Epithelial cell of proximal tubule (primary cell): Measurements from ENCODE around the gene APPBP2. TPM values are rescaled to one million over a fixed set of nuclear protein-coding genes. Genes with fewer than 3 reads are reported as not detected.

Experiments
- DNase-seq: peaks from one replicate; pipeline ENCODE4 v3.0.0-alpha.2; 2011; ENCODE audit warnings: low read depth
- H3K4me3 ChIP-seq: 2 replicates; pipeline ENCODE4 v1.5.1; 2011; ENCODE audit warnings: low read depth, mild to moderate bottlenecking, low read length
- total RNA-seq: library from RNA; depleted of rRNA; stranded (reverse); fragments of >200 nt; gene quantifications from 2 replicates; pipeline ENCODE4 v1.2.3, GENCODE V29; 2015
- TF ChIP-seq, protein P1 (sequence below): conservative IDR thresholded peaks from 2 replicates; pipeline ENCODE4 v1.5.1; 2012; ENCODE audit warnings: low read depth, mild to moderate bottlenecking, low read length

APPBP2 gene
- total RNA-seq, 1 donor from 2014 or later, result 16.5 TPM

DNA sequence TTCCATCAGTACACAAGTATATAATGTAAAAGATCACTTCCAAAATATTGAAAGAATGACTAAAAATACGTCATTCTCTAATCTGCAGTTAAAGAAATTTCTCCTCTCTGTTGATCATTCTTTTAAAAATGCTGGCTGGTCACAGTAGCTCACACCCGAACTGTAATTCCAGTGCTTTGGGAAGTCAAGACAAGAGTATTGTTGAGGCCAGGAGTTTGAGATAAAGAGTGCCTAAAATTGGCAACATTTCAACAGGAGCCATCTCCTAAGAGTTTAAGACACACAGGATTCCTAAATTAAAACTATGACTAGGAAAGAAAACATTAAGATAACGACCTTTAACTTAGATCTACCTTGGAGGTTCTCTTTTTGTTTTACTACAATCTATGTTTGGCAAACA lies 129.6 kb downstream of the APPBP2 start:
- no peak overlapping the region for H3K4me3 ChIP-seq
- TF ChIP-seq, protein P1, sequence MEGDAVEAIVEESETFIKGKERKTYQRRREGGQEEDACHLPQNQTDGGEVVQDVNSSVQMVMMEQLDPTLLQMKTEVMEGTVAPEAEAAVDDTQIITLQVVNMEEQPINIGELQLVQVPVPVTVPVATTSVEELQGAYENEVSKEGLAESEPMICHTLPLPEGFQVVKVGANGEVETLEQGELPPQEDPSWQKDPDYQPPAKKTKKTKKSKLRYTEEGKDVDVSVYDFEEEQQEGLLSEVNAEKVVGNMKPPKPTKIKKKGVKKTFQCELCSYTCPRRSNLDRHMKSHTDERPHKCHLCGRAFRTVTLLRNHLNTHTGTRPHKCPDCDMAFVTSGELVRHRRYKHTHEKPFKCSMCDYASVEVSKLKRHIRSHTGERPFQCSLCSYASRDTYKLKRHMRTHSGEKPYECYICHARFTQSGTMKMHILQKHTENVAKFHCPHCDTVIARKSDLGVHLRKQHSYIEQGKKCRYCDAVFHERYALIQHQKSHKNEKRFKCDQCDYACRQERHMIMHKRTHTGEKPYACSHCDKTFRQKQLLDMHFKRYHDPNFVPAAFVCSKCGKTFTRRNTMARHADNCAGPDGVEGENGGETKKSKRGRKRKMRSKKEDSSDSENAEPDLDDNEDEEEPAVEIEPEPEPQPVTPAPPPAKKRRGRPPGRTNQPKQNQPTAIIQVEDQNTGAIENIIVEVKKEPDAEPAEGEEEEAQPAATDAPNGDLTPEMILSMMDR, result no peak
- no peak for DNase-seq

DNA sequence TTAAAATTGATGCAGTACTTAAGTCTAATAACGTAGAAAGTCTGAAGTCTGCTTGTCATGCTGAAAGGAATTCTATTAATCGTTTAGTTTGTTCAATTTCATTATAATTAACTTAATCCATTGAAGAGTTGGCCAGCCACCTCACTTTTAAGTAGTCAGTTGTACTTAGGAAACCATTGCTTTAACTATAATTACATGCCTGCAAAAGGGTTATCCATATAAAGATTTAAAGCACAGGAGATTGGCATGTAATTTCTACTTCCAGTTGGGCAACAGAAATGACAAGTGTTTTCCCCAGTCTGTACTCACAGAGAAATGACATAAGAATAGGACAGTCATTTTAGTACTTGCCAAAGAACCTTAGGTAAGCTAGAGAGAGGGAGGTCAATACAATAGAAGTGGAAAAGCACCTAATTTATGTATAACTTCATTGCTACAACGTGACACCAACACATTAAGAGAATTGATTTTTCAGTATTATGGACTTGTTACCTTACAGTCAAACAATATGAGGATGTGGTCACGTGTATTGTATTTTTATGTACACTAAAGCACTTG lies 130.5 kb downstream of the APPBP2 start:
- H3K4me3 ChIP-seq, result no peak overlapping the region
- TF ChIP-seq, protein P1, result no peak
- no peak for DNase-seq

DNA sequence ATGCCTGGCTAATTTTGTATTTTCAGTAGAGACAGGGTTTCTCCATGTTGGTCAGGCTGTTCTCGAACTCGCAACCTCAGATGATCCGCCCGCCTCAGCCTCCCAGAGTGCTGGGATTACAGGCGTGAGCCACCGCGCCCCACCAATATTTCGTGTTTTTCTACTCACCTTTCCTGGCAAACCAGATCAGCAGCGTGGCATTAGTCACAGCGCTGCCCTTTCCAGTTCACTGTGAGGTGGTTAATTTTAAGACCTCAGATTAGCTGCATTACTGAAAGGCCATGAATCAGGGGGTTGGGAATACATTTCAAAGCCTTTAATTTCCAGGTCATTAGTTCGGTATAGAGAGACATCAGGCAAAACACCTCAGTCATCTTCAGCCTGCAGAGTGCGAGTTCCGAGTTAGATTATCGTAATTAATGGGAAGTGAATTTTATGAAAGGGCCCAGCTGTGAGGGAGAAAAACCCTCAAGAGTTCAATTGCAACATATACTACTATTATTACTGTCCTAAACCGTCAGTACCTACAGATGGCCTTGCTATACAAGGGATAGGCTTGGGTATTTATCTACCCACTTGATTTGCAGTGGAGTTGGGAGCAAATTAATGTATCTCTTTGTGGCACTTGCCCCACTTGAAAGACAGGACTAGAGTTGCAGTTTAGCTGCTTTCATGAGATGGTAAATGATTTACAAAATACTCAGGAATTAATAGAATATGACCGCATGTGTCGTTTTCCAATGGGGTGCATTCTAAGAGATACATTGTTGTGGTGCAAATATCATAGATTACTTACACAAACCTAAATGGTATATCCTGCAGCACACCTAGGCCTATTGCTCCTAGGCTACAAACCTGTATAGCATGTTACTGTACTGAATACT lies 132.0 kb downstream of the APPBP2 start:
- DNase-seq, result no peak
- TF ChIP-seq, protein P1, result no peak
- no peak overlapping the region for H3K4me3 ChIP-seq

Other genes starting within 250 kb of the APPBP2 start
- 18.7 TPM in 2 replicates for gene USP32, start 134.1 kb downstream of the APPBP2 start, total RNA-seq
- gene CHCT1, start 103.8 kb downstream of the APPBP2 start, total RNA-seq, result not detected in 2 replicates
- gene PPM1D, start 74.0 kb upstream of the APPBP2 start, total RNA-seq, result 9.1 and 9.8 TPM in 2 replicates
- gene BCAS3, start 151.6 kb upstream of the APPBP2 start, total RNA-seq, result 3.8 and 15.2 TPM in 2 replicates